Liver (tissue), 3 donors: ENCODE measurements around the gene ZFYVE27.

Source experiments
- GABPA ChIP-seq, 2 donors: IDR thresholded peaks in 1 of 2; conservative IDR thresholded peaks in 1 of 2; 2 replicates each; pipeline ENCODE4 v1.6.1; 2016; ENCODE audit warnings: antibody characterized with exemption in 2 of 2, mild to moderate bottlenecking in 1 of 2, moderate library complexity in 1 of 2
- RAD21 ChIP-seq, 2 donors: IDR thresholded peaks; 2 replicates each; pipeline ENCODE4 v1.6.1; 2016; ENCODE audit warnings: antibody characterized with exemption in 2 of 2, mild to moderate bottlenecking in 2 of 2
- SP1 ChIP-seq: IDR thresholded peaks from 2 replicates; pipeline ENCODE4 v1.6.1; 2018; ENCODE audit warnings: antibody characterized with exemption, mild to moderate bottlenecking
- TF ChIP-seq, protein P1 (sequence below): IDR thresholded peaks from 2 replicates; pipeline ENCODE4 v1.6.1; 2016; ENCODE audit warnings: antibody characterized with exemption
- TF ChIP-seq, protein P2 (sequence below): fragments of 150-350 bp; IDR thresholded peaks from 2 replicates; pipeline ENCODE4 v1.5.1; 2017; ENCODE audit warnings: improper control_type of control experiment, low read depth, low read length; ENCODE audit not compliant: missing input control
- TF ChIP-seq, protein P3 (sequence below): IDR thresholded peaks from 2 replicates; pipeline ENCODE4 v1.6.1; 2016; ENCODE audit warnings: antibody characterized with exemption
- TF ChIP-seq, protein P4 (sequence below): IDR thresholded peaks from 2 replicates; pipeline ENCODE4 v1.6.1; 2016; ENCODE audit warnings: antibody characterized with exemption
- donor health status: healthy.
- donor health status: healthy.

DNA sequence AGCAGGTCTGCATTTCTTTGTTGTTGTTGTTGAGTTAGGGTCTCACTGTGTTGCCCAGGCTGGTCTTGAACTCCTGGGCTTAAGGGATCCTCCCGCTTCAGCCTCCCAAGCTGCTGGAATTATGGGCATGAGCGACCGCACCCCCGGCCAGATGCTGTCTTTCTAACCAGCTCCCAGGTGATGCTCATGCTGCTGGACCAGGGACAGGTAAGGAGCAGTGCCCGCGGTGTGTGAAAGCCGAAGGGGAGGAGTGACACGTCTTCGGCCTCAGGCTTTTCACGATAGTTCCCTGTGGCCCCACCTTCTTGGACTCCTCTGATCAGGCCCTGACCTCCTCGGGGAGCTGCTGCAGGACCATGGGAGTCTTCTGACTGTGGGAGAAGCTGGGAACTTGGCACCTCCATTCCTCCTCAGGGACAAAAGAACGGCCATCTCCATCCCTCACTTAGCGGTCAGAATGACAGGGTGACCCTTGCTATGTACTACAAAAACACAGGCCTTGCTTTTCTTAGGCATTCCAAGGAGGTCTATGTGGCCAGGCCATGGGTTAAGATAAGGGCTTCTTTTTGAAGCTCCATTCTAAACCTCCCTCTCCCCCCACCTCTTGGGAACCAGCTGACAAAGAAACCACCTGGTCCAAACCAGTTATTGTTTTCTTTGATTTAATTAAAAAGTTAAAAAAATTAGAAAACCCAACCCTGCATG lies 29.3 kb downstream of the ZFYVE27 start:
- TF ChIP-seq, protein P1, sequence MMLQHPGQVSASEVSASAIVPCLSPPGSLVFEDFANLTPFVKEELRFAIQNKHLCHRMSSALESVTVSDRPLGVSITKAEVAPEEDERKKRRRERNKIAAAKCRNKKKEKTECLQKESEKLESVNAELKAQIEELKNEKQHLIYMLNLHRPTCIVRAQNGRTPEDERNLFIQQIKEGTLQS = no peak
- TF ChIP-seq, protein P2, sequence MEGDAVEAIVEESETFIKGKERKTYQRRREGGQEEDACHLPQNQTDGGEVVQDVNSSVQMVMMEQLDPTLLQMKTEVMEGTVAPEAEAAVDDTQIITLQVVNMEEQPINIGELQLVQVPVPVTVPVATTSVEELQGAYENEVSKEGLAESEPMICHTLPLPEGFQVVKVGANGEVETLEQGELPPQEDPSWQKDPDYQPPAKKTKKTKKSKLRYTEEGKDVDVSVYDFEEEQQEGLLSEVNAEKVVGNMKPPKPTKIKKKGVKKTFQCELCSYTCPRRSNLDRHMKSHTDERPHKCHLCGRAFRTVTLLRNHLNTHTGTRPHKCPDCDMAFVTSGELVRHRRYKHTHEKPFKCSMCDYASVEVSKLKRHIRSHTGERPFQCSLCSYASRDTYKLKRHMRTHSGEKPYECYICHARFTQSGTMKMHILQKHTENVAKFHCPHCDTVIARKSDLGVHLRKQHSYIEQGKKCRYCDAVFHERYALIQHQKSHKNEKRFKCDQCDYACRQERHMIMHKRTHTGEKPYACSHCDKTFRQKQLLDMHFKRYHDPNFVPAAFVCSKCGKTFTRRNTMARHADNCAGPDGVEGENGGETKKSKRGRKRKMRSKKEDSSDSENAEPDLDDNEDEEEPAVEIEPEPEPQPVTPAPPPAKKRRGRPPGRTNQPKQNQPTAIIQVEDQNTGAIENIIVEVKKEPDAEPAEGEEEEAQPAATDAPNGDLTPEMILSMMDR = no peak
- TF ChIP-seq, protein P3, sequence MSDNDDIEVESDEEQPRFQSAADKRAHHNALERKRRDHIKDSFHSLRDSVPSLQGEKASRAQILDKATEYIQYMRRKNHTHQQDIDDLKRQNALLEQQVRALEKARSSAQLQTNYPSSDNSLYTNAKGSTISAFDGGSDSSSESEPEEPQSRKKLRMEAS = no peak
- TF ChIP-seq RAD21 (IDR thresholded peaks at IDR 0.05) = no peak
- TF ChIP-seq GABPA (IDR thresholded peaks at IDR 0.05 in 1 of 2, conservative IDR thresholded peaks at IDR 0.05 in 1 of 2) = no peak
- TF ChIP-seq, protein P4, sequence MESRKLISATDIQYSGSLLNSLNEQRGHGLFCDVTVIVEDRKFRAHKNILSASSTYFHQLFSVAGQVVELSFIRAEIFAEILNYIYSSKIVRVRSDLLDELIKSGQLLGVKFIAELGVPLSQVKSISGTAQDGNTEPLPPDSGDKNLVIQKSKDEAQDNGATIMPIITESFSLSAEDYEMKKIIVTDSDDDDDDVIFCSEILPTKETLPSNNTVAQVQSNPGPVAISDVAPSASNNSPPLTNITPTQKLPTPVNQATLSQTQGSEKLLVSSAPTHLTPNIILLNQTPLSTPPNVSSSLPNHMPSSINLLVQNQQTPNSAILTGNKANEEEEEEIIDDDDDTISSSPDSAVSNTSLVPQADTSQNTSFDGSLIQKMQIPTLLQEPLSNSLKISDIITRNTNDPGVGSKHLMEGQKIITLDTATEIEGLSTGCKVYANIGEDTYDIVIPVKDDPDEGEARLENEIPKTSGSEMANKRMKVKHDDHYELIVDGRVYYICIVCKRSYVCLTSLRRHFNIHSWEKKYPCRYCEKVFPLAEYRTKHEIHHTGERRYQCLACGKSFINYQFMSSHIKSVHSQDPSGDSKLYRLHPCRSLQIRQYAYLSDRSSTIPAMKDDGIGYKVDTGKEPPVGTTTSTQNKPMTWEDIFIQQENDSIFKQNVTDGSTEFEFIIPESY = no peak
- no peak for TF ChIP-seq SP1
